GM12864 (cell line): ENCODE results near the gene MED9.
A peak's percentile ranks its signal among the peaks of the same experiment; 100 is the strongest.

Experiments
- DNase-seq: peaks from one replicate; pipeline ENCODE4 v3.0.0-alpha.2; 2011; ENCODE audit warnings: low read depth
- H3K4me3 ChIP-seq: 2 replicates; pipeline ENCODE4 v1.5.1; 2011; ENCODE audit warnings: mild to moderate bottlenecking, low read depth, low read length, control low read depth
- TF ChIP-seq, protein P1 (sequence below): IDR thresholded peaks from 2 replicates; pipeline ENCODE4 v1.5.1; 2011; ENCODE audit warnings: low read depth, mild to moderate bottlenecking, moderate library complexity, low read length, control low read depth, inconsistent platforms; ENCODE audit errors: missing control alignments

The MED9 gene

DNA sequence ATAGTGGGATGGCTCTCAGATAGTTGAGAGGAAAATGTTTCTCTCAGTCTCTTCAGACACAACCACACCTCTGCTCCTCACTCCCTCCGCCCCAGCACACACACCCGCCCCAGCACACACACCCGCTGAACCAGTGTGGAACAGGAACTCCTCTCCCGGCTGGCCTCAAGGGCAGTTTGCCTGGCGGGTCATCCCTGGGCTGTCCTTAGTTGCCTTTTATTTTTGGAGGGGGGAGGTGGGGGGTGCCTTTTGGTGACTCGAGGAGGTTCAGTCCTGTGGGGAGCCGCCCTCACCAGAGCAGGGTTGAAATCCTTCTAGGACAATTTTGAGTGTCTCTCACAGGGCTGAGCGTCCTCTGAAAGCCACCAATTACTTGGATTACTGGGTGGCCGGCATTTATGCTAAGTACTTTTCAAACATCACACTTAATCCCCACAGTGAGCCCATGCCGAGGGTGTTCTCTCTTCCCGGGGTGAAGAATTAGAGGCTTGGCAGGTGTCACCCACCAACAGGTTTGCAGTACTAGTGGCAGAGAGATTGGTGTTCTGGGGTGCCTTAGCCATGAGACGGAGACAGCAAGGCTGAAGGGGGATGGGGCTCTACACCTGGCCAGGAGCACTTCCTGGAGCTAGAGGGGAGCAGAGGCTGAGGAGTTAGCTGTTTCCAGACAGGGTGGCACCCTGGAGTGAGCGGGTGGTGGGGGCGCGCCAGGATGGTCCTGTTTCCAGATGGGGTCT lies 16.6 kb downstream of the MED9 start:
- DNase-seq = no peak
- no peak overlapping the region for H3K4me3 ChIP-seq
- TF ChIP-seq, protein P1, sequence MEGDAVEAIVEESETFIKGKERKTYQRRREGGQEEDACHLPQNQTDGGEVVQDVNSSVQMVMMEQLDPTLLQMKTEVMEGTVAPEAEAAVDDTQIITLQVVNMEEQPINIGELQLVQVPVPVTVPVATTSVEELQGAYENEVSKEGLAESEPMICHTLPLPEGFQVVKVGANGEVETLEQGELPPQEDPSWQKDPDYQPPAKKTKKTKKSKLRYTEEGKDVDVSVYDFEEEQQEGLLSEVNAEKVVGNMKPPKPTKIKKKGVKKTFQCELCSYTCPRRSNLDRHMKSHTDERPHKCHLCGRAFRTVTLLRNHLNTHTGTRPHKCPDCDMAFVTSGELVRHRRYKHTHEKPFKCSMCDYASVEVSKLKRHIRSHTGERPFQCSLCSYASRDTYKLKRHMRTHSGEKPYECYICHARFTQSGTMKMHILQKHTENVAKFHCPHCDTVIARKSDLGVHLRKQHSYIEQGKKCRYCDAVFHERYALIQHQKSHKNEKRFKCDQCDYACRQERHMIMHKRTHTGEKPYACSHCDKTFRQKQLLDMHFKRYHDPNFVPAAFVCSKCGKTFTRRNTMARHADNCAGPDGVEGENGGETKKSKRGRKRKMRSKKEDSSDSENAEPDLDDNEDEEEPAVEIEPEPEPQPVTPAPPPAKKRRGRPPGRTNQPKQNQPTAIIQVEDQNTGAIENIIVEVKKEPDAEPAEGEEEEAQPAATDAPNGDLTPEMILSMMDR = no peak

DNA sequence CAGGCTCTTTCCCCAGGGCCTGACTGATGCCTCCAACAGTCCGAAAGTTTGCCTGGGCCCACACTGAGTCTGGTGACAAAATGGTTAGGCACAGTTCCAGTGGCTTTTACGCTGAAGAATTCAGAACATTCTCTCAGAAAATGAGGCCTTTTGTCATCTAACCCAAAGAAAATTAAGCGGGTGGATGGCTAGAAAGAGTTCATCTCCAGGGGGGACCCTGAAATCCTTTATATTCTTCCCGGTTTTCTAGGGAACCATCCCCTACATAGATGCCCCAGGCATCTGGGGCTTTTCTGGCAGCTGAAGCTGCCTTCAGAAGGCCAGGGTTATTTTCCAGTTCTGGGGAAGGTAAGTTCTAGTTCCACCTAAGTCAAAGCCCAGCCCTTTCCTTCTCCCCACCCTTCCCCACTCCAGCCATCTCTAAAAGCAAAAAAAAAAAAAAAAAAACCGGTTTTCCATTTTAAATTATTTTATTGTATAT lies 17.2 kb downstream of the MED9 start:
- no peak overlapping the region for H3K4me3 ChIP-seq
- DNase-seq = no peak
- TF ChIP-seq, protein P1 = no peak

DNA sequence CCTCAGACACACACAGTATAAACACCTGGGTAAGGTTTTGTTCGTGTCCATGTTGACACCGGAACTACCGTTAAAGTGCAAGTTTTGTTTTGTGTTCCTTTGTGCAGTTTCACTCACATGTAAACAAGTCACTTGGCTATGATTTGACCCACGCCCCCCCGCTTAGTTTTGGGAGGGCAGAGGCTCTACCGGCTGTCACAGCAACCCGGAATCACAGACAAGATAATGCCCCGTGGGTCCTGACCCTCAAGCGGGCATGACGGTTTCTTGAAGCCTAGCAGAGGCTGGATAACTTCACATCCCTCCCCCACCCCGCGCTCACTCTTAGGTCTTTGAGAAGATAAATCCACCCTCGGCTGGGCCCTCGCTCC lies 17.7 kb downstream of the MED9 start:
- H3K4me3 ChIP-seq = no peak overlapping the region
- no peak for DNase-seq

DNA sequence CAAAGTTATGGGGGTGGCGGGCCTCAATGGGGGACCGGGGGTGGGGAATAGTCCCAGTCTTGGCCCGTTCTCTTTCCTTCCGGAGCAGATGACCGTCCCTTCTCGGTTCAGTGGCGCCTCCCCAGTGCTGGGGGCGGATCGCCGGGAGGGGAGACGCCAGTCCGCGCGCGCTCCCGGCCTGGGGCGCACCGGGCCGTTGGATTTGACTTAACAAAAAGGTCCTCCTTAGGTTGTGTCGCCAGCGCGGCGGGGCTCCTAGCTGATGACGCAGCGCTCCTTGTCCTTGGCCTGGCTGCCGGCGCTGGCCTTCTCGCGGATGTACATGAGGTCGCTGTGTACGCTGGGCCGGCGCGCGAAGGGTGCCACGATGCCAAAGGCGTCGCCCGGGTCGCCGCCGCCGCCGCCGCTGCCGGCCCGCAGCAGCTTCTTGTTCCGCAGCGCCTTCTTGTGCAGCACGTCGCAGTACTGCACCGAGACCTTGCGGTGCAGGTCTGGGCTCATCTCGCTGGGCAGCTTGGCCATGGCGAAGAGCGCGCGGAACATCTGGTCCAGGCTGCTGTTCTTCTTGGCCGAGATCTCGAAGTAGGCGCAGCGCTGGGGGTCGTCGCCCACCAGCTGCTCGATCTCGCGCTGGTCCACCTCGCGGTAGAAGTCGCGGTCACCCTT lies 18.2 kb downstream of the MED9 start:
- DNase-seq = no peak
- TF ChIP-seq, protein P1 = no peak
- H3K4me3 ChIP-seq = no peak overlapping the region

More for the DNA sequence above, 17.7 kb downstream of the MED9 start:
- TF ChIP-seq, protein P1 = no peak

DNA sequence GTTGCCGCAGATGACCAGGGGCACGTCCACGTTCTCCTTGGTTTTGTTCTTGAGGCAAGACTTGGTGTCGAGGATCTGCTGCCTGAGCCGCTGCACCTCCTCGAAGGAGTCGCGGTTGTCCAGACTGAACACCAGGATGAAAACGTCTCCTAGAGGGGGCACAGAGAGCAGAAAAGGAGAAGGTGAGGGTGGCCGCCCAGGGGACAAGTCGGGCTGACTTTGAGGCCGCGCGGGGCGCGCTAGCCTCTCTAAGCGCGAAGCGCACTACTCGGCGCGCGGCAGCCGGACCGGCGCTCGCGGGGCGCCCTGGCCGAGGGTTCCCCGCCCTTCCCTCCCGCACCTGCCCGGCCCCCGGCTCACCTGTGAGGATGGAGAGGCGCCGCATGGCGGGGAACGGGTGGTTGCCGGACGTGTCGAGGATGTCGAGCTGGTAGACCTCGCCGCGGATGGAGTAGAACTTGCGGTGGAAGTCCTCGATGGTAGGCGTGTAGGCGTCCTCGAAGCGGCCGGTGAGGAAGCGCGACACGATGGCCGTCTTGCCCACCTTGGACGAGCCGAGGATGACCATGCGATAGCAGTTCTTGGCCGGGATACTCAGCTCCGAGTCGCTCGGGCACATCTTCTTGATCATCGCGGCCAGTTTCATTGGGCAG lies 18.9 kb downstream of the MED9 start:
- no peak for DNase-seq
- H3K4me3 ChIP-seq = peak overlapping the region; percentile 55; the same call in 1 of the 2 replicates
- TF ChIP-seq, protein P1 = no peak

DNA sequence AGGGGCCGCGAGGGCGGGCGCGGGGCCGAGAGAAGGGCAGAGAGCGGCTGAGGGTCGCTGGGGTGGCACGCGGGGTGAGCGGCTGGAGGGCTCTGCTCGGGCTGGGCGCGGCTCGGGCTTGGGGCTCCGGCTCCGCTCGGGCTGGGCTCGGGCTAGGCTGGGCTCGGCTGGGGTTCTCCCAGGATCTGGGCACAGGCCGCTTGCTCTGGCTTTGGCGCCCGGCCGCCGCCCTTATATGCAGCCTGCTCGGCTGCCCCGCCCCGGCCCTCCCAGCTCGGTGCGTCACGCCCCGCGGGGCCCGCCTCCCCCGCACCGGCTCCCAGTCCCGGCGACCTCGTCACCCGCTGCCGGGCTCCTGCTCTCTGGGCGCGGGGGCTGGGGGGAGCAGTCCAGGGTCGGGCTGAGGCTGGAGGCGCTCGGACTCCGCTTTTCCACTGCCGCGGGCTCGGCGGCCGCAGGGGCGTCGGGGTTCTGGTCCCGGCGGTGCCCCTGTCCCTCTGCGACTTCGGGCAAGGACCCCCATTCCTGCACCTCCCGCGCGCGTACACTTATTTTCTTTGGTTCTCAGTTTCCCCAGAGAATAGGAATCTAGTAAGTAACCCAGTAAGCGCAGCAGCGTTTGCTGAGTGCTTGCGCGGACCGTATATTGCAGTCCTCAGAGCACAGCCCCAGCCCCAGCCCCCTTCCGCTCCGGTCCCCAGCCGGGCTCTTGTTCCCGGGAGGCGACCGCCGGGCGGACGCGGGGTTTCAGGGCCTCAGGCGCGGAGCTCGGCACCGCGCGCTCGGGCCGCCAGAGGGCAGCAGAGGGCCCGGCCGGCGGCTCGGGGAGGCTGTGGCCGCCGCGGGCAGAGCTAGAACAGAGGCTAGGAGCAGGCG lies 19.6 kb downstream of the MED9 start, which contains the start of gene RASD1:
RASD1 (minus strand) TSS at position 207 of the 876 bp plus-strand sequence. CDS start 214 bp downstream, outside the sequence.
- peak within 1 kb of the TSS; percentile 55 for H3K4me3 ChIP-seq
- no peak for DNase-seq
- TF ChIP-seq, protein P1 = peak; percentile 79
